ENCODE measurements around the gene INHBA. TPM values are rescaled to one million over a fixed set of nuclear protein-coding genes. Genes with fewer than 3 reads are reported as not detected.
A peak's percentile ranks its signal among the peaks of the same experiment; 100 is the strongest.

The INHBA gene
- total and polyA plus RNA-seq, 2 experiments from 2014 or later: 0.94 to 1.3 TPM

- no peak for TF ChIP-seq REST (IDR thresholded peaks at IDR 0.05; ENCODE audit: unreplicated experiment)
These were observed 23.3 kb downstream of the INHBA start (continued) for GRCh38 chr7:41679566-41679965.

- Mint-ChIP-seq H3K4me3 (no peak overlapping the region), H3K27me3 (ENCODE audit: insufficient read depth, low read depth, poor library complexity) (no peaks in the 10 kb centered on the region), H3K4me1 (peaks cover 10% of the 10 kb centered on the region), H3K9me3 (peaks cover 4% of the 10 kb centered on the region; the same call in 1 of the 3 replicates), H3K27ac (peak overlapping the region; percentile 60; the same call in 1 of the 2 replicates), H3K36me3 (ENCODE audit: low read depth) (no peaks in the 10 kb centered on the region; the same call in 2 of the 3 replicates)
- Histone ChIP-seq H3K9me2 (ENCODE audit: insufficient read depth) (0 out of 2 replicates have a peak, but pooled peaks cover 10% of the 10 kb centered on the region), H3K4me3 (no peak overlapping the region), H3K4me1 (ENCODE audit: insufficient read depth) (peaks cover 11% of the 10 kb centered on the region), H2AFZ (no peak overlapping the region), H3K79me2 (replicated peaks; ENCODE audit: insufficient read depth) (no peaks in the 10 kb centered on the region), H3K27me3 (ENCODE audit: insufficient read depth) (no peaks in the 10 kb centered on the region), H3K36me3 (ENCODE audit: insufficient read depth) (no peaks in the 10 kb centered on the region), H3F3A (replicated peaks; ENCODE audit: low read depth) (no peaks in the 10 kb centered on the region), H3K27ac (ENCODE audit: low read depth) (no peak overlapping the region; the same call in 1 of the 2 replicates), H4K20me1 (replicated peaks; ENCODE audit: insufficient read depth) (no peaks in the 10 kb centered on the region), H3K4me2 (peak overlapping the region; percentile 9; the same call in 1 of the 2 replicates)
- no peak for TF ChIP-seq STAT1 (IDR thresholded peaks at IDR 0.05; ENCODE audit: unreplicated experiment)
- no peak for TF ChIP-seq CTCF (conservative IDR thresholded peaks at IDR 0.05; ENCODE audit: low read depth in 2 of 2)
- TF ChIP-seq JUNB (IDR thresholded peaks at IDR 0.05; ENCODE audit: unreplicated experiment): no peak
- no peak; the same call in 1 of the 2 replicates for TF ChIP-seq NANOG (IDR thresholded peaks at IDR 0.05; ENCODE audit: borderline replicate concordance)
- TF ChIP-seq POLR2AphosphoS5 (IDR thresholded peaks at IDR 0.05; ENCODE audit: low read depth): no peak
- TF ChIP-seq ETS1 (IDR thresholded peaks at IDR 0.05): no peak
- TF ChIP-seq ZNF114 (CRISPR knock-in tag; IDR thresholded peaks at IDR 0.05): no peak
- no peak for TF ChIP-seq CREB1 (CRISPR knock-in tag; IDR thresholded peaks at IDR 0.05; ENCODE audit: low read depth)
- ATAC-seq: no peak
- peak; percentile 24 for DNase-seq (ENCODE audit: low spot score)
These were observed 28.3 kb downstream of the INHBA start for GRCh38 chr7:41674505-41675023.
